Measurements from ENCODE around the gene LAMC2. TPM values are rescaled to one million over a fixed set of nuclear protein-coding genes. Genes with fewer than 3 reads are reported as not detected.

Gene LAMC2
- total RNA-seq, 1 donor from 2014 or later = 4.5 TPM

DNA sequence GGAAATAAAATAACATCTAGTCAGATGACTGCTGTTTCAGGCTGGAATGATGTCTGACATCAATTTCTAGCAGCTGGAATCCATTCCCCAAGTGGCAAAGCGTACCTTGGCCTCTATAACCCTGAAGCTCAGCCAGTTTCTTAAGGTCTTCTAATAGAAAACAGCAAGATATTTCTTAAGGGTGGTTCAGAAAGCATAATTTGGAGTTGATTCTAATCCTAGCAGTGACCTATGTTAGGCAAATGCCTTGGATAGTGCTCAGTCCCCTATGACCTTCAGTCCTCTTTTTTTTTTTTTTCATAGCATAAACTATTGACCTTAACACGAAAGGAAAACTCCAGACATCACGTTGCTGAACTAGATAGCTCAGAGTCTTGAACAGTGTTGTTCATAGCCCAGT is 56.5 kb downstream of the LAMC2 start:
- TF ChIP-seq CTCF (IDR thresholded peaks at IDR 0.05; ENCODE audit: unreplicated experiment) = no peak
- Mint-ChIP-seq H3K4me1 (ENCODE audit: low read depth) (peaks cover 3% of the 10 kb centered on the region), H3K27ac (no peak overlapping the region), H3K4me3 (ENCODE audit: low read depth) (no peak overlapping the region), H3K27me3 (peaks cover 15% of the 10 kb centered on the region), H3K9me3 (ENCODE audit: low read depth) (no peaks in the 10 kb centered on the region), H3K36me3 (ENCODE audit: insufficient read depth) (no peaks in the 10 kb centered on the region)
- no peak for DNase-seq (ENCODE audit: low spot score, unreplicated experiment)

DNA sequence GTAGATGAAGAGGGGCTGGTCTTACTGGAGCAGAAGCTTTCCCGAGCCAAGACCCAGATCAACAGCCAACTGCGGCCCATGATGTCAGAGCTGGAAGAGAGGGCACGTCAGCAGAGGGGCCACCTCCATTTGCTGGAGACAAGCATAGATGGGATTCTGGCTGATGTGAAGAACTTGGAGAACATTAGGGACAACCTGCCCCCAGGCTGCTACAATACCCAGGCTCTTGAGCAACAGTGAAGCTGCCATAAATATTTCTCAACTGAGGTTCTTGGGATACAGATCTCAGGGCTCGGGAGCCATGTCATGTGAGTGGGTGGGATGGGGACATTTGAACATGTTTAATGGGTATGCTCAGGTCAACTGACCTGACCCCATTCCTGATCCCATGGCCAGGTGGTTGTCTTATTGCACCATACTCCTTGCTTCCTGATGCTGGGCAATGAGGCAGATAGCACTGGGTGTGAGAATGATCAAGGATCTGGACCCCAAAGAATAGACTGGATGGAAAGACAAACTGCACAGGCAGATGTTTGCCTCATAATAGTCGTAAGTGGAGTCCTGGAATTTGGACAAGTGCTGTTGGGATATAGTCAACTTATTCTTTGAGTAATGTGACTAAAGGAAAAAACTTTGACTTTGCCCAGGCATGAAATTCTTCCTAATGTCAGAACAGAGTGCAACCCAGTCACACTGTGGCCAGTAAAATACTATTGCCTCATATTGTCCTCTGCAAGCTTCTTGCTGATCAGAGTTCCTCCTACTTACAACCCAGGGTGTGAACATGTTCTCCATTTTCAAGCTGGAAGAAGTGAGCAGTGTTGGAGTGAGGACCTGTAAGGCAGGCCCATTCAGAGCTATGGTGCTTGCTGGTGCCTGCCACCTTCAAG is 57.3 kb downstream of the LAMC2 start:
- TF ChIP-seq CTCF (IDR thresholded peaks at IDR 0.05; ENCODE audit: unreplicated experiment) = no peak
- Mint-ChIP-seq H3K36me3 (ENCODE audit: insufficient read depth) (no peaks in the 10 kb centered on the region), H3K27me3 (peaks cover 21% of the 10 kb centered on the region), H3K4me3 (ENCODE audit: low read depth) (no peak overlapping the region), H3K27ac (no peak overlapping the region), H3K4me1 (ENCODE audit: low read depth) (peaks cover 4% of the 10 kb centered on the region), H3K9me3 (ENCODE audit: low read depth) (no peaks in the 10 kb centered on the region)
- DNase-seq (ENCODE audit: low spot score, unreplicated experiment) = no peak

DNA sequence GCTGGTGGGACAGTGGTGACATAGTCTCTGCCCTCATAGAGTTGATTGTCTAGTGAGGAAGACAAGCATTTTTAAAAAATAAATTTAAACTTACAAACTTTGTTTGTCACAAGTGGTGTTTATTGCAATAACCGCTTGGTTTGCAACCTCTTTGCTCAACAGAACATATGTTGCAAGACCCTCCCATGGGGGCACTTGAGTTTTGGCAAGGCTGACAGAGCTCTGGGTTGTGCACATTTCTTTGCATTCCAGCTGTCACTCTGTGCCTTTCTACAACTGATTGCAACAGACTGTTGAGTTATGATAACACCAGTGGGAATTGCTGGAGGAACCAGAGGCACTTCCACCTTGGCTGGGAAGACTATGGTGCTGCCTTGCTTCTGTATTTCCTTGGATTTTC is 58.4 kb downstream of the LAMC2 start:
- peaks cover 4% of the 10 kb centered on the region for H3K4me1 Mint-ChIP-seq (ENCODE audit: low read depth)
- H3K4me3 Mint-ChIP-seq (ENCODE audit: low read depth) = no peak overlapping the region
- no peaks in the 10 kb centered on the region for H3K36me3 Mint-ChIP-seq (ENCODE audit: insufficient read depth)
- DNase-seq (ENCODE audit: low spot score, unreplicated experiment) = no peak
- no peak for TF ChIP-seq CTCF (IDR thresholded peaks at IDR 0.05; ENCODE audit: unreplicated experiment)
- H3K27ac Mint-ChIP-seq = no peak overlapping the region
- H3K9me3 Mint-ChIP-seq (ENCODE audit: low read depth) = no peaks in the 10 kb centered on the region
- peaks cover 23% of the 10 kb centered on the region for H3K27me3 Mint-ChIP-seq

- H3K27me3 Mint-ChIP-seq = peaks cover 26% of the 10 kb centered on the region
- TF ChIP-seq CTCF (IDR thresholded peaks at IDR 0.05; ENCODE audit: unreplicated experiment) = no peak
- no peak overlapping the region for H3K4me3 Mint-ChIP-seq (ENCODE audit: low read depth)
- peaks cover 4% of the 10 kb centered on the region for H3K9me3 Mint-ChIP-seq (ENCODE audit: low read depth)
- no peaks in the 10 kb centered on the region for H3K36me3 Mint-ChIP-seq (ENCODE audit: insufficient read depth)
- no peak for DNase-seq (ENCODE audit: low spot score, unreplicated experiment)
- peaks cover 4% of the 10 kb centered on the region for H3K4me1 Mint-ChIP-seq (ENCODE audit: low read depth)
- H3K27ac Mint-ChIP-seq = no peak overlapping the region
These were observed 59.3 kb downstream of the LAMC2 start for GRCh38 chr1:183245357-183245756.

DNA sequence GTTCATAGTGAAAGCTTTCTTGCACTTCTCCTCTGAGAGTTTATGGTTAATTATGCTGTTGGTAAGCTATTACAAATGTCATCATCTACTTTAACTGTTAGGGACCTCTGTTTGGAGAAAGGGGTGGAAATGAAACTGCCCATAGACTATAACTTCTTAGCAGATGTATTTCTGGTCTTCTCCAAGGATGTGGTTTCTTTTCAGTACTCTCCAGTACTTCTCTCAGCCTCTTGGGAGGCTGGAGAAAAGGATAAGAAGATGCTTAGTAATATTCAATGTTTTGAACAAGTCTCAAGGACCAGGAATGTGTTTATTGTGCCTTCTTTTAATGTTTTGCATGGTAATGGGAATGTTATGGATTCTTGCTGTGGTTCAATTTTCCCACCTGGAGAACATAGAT is 60.4 kb downstream of the LAMC2 start:
- Mint-ChIP-seq H3K4me3 (ENCODE audit: low read depth) (no peak overlapping the region), H3K9me3 (ENCODE audit: low read depth) (peaks cover 4% of the 10 kb centered on the region), H3K27ac (no peak overlapping the region), H3K36me3 (ENCODE audit: insufficient read depth) (no peaks in the 10 kb centered on the region), H3K4me1 (ENCODE audit: low read depth) (peaks cover 4% of the 10 kb centered on the region), H3K27me3 (peaks cover 29% of the 10 kb centered on the region)
- DNase-seq (ENCODE audit: low spot score, unreplicated experiment) = no peak
- TF ChIP-seq CTCF (IDR thresholded peaks at IDR 0.05; ENCODE audit: unreplicated experiment) = no peak
